ENCODE measurements around the gene EDNRB. TPM values are rescaled to one million over a fixed set of nuclear protein-coding genes. Genes with fewer than 3 reads are reported as not detected.

Gene EDNRB
- total RNA-seq, 4 donors from 2014 or later: 7.7 to 21.5 (median 12.2) TPM

- H3K4me1 ChIP-seq: no peaks in the 10 kb centered on the region
- no peak overlapping the region for H3K27ac ChIP-seq
- H3K27me3 ChIP-seq: no peaks in the 10 kb centered on the region
- no peaks in the 10 kb centered on the region for H3K9me3 ChIP-seq
- no peak overlapping the region for H3K4me3 ChIP-seq
- TF ChIP-seq, protein P1, sequence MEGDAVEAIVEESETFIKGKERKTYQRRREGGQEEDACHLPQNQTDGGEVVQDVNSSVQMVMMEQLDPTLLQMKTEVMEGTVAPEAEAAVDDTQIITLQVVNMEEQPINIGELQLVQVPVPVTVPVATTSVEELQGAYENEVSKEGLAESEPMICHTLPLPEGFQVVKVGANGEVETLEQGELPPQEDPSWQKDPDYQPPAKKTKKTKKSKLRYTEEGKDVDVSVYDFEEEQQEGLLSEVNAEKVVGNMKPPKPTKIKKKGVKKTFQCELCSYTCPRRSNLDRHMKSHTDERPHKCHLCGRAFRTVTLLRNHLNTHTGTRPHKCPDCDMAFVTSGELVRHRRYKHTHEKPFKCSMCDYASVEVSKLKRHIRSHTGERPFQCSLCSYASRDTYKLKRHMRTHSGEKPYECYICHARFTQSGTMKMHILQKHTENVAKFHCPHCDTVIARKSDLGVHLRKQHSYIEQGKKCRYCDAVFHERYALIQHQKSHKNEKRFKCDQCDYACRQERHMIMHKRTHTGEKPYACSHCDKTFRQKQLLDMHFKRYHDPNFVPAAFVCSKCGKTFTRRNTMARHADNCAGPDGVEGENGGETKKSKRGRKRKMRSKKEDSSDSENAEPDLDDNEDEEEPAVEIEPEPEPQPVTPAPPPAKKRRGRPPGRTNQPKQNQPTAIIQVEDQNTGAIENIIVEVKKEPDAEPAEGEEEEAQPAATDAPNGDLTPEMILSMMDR (IDR thresholded peaks at IDR 0.05): no peak
- TF ChIP-seq POLR2A (IDR thresholded peaks at IDR 0.05): no peak
- DNase-seq: no peak
- H3K36me3 ChIP-seq: no peaks in the 10 kb centered on the region
Measured at GRCh38 chr13:77891041-77891440, 27.6 kb downstream of the EDNRB start.

DNA sequence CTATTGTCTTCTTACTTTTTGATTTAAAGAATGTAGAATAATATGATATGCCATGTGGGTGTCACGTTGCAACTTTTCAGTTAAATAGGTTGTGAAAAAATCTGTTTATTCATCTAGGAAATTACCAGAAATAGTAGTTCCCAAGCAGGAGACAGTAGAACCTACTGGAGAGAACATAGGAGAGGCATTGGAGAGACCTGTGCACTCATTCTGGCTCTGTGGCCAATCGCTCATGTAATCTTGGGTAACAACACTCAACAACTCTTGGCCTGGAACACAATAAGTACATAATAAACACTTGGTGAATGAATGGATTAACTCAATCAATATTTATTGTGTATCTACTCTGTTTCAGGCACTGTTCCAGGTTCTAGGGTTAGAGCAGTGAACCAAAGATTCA, 35.3 kb downstream of the EDNRB start:
- TF ChIP-seq POLR2A (IDR thresholded peaks at IDR 0.05): no peak
- TF ChIP-seq, protein P1 (IDR thresholded peaks at IDR 0.05): no peak
- Histone ChIP-seq H3K36me3 (no peaks in the 10 kb centered on the region), H3K27me3 (no peaks in the 10 kb centered on the region), H3K4me1 (no peaks in the 10 kb centered on the region), H3K4me3 (no peak overlapping the region), H3K9me3 (no peaks in the 10 kb centered on the region), H3K27ac (no peak overlapping the region)
- no peak for DNase-seq

- Histone ChIP-seq H3K4me3 (no peak overlapping the region), H3K27me3 (no peaks in the 10 kb centered on the region), H3K27ac (no peak overlapping the region), H3K36me3 (no peaks in the 10 kb centered on the region), H3K4me1 (no peaks in the 10 kb centered on the region), H3K9me3 (no peaks in the 10 kb centered on the region)
- no peak for DNase-seq
- TF ChIP-seq, protein P1 (IDR thresholded peaks at IDR 0.05): no peak
- TF ChIP-seq POLR2A (IDR thresholded peaks at IDR 0.05): no peak
Measured at GRCh38 chr13:77878190-77878589, 40.4 kb downstream of the EDNRB start.

- TF ChIP-seq, protein P1 (IDR thresholded peaks at IDR 0.05): no peak
- H3K36me3 ChIP-seq: no peaks in the 10 kb centered on the region
- no peak for DNase-seq
- H3K9me3 ChIP-seq: no peaks in the 10 kb centered on the region
- H3K4me3 ChIP-seq: no peak overlapping the region
- H3K4me1 ChIP-seq: no peaks in the 10 kb centered on the region
- no peak overlapping the region for H3K27ac ChIP-seq
- no peaks in the 10 kb centered on the region for H3K27me3 ChIP-seq
Measured at GRCh38 chr13:77876176-77876575, 42.5 kb downstream of the EDNRB start.

GRCh38 chr13:77874406-77874805, 44.2 kb downstream of the EDNRB start:
- Histone ChIP-seq H3K9me3 (no peaks in the 10 kb centered on the region), H3K4me3 (no peak overlapping the region), H3K27ac (no peak overlapping the region), H3K27me3 (no peaks in the 10 kb centered on the region), H3K4me1 (no peaks in the 10 kb centered on the region), H3K36me3 (no peaks in the 10 kb centered on the region)
- DNase-seq: no peak
- no peak for TF ChIP-seq POLR2A (IDR thresholded peaks at IDR 0.05)
- TF ChIP-seq, protein P1 (IDR thresholded peaks at IDR 0.05): no peak

- no peak overlapping the region for H3K4me3 ChIP-seq
- no peak overlapping the region for H3K27ac ChIP-seq
- H3K27me3 ChIP-seq: no peaks in the 10 kb centered on the region
- TF ChIP-seq, protein P1 (IDR thresholded peaks at IDR 0.05): no peak
- no peak for TF ChIP-seq POLR2A (IDR thresholded peaks at IDR 0.05)
- H3K36me3 ChIP-seq: no peaks in the 10 kb centered on the region
- no peak for DNase-seq
- H3K4me1 ChIP-seq: no peaks in the 10 kb centered on the region
- no peaks in the 10 kb centered on the region for H3K9me3 ChIP-seq
Measured at GRCh38 chr13:77872995-77873394, 45.6 kb downstream of the EDNRB start.

All from Peyer's patch (tissue), 4 donors.